Neural crest cell (in vitro differentiated cells): ENCODE data around the gene PLPPR2. TPM values are rescaled to one million over a fixed set of nuclear protein-coding genes. Genes with fewer than 3 reads are reported as not detected.

ENCODE experiments used
- DNase-seq: peaks from one replicate; pipeline ENCODE4 v3.0.0; 2021; ENCODE audit warnings: low read depth, mixed read lengths, low spot score
- H3K27ac Mint-ChIP-seq: one replicate; pipeline ENCODE4 v1.8.0; 2021; ENCODE audit warnings: mild to moderate bottlenecking, mixed read lengths; ENCODE audit not compliant: unreplicated experiment
- H3K27me3 Mint-ChIP-seq: 2 replicates; pipeline ENCODE4 v1.8.0; 2021; ENCODE audit warnings: low read depth, mild to moderate bottlenecking, mixed read lengths
- H3K36me3 Mint-ChIP-seq: 2 replicates; pipeline ENCODE4 v1.8.0; 2021; ENCODE audit warnings: low read depth, mild to moderate bottlenecking, mixed read lengths
- H3K4me1 Mint-ChIP-seq: 2 replicates; pipeline ENCODE4 v1.8.0; 2021; ENCODE audit warnings: mixed read lengths
- H3K4me3 Mint-ChIP-seq: one replicate; pipeline ENCODE4 v1.8.0; 2021; ENCODE audit warnings: mild to moderate bottlenecking, mixed read lengths
- H3K9me3 Mint-ChIP-seq: 2 replicates; pipeline ENCODE4 v1.8.0; 2021; ENCODE audit warnings: mixed read lengths
- CTCF ChIP-seq: fragments of 200-600 bp; sonication (generic); conservative IDR thresholded peaks from 2 replicates; pipeline ENCODE4 v1.5.0; 2021; ENCODE audit warnings: antibody characterized with exemption, mild to moderate bottlenecking
- total RNA-seq: library from RNA; stranded (reverse); gene quantifications from 2 replicates; pipeline ENCODE4 v1.2.1, GENCODE V29; 2021

The PLPPR2 gene
- total RNA-seq, 1 donor from 2014 or later, result 10.3 TPM

GRCh38 chr19:11373166-11373884 lies 18.1 kb downstream of the PLPPR2 start:
- Mint-ChIP-seq H3K36me3 (no peaks in the 10 kb centered on the region), H3K4me1 (peaks cover 12% of the 10 kb centered on the region), H3K9me3 (no peaks in the 10 kb centered on the region), H3K27ac (peak overlapping the region; percentile 92), H3K4me3 (no peak overlapping the region), H3K27me3 (no peaks in the 10 kb centered on the region)
- no peak for TF ChIP-seq CTCF
- DNase-seq, result peak; percentile 65

DNA sequence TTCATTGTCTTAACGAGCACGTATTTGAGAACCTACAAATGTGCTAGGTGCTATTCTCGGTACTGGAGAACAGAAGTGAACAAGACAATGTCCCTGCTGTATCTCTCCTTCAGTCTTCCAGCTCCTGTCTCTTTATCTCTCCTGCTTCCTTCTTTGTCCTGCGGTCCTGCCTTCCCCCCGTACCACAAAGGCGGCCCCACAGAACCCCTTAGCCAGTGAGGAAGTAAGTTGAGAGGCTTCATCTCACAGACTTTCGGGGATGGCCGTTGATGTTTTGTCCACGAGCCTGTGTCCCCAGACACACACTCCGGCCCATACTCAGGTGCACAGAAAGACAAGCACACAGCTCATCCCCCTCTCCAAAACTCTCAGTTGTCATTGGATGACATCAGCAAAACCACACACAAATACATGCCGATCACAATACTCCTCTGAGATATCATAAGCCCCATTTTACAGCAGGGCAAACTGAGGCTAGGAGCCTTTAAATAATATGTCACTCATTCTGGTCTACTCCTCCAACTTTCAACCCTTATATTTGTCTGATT lies 18.7 kb downstream of the PLPPR2 start:
- H3K4me1 Mint-ChIP-seq, result peaks cover 15% of the 10 kb centered on the region
- peak overlapping the region; percentile 92 for H3K27ac Mint-ChIP-seq
- no peaks in the 10 kb centered on the region for H3K27me3 Mint-ChIP-seq
- no peak for TF ChIP-seq CTCF
- H3K9me3 Mint-ChIP-seq, result no peaks in the 10 kb centered on the region
- no peak overlapping the region for H3K4me3 Mint-ChIP-seq
- DNase-seq, result no peak
- no peaks in the 10 kb centered on the region for H3K36me3 Mint-ChIP-seq

GRCh38 chr19:11374433-11375142 lies 19.4 kb downstream of the PLPPR2 start, which contains the start of gene SWSAP1:
SWSAP1 (plus strand) TSS chr19:11374666; CDS start chr19:11374681, 15 bp downstream.
- Mint-ChIP-seq H3K4me1 (peaks cover 15% of the 10 kb centered on the region), H3K27me3 (no peaks in the 10 kb centered on the region), H3K36me3 (no peaks in the 10 kb centered on the region), H3K9me3 (no peaks in the 10 kb centered on the region), H3K27ac (peak within 1 kb of the TSS; percentile 92), H3K4me3 (no peak within 1 kb of the TSS)
- DNase-seq, result peak; percentile 92
- no peak for TF ChIP-seq CTCF

GRCh38 chr19:11375143-11375948 lies 20.1 kb downstream of the PLPPR2 start:
- Mint-ChIP-seq H3K36me3 (no peaks in the 10 kb centered on the region), H3K4me3 (no peak overlapping the region), H3K4me1 (peaks cover 20% of the 10 kb centered on the region), H3K9me3 (no peaks in the 10 kb centered on the region), H3K27me3 (no peaks in the 10 kb centered on the region), H3K27ac (no peak overlapping the region)
- TF ChIP-seq CTCF, result no peak
- DNase-seq, result no peak

DNA sequence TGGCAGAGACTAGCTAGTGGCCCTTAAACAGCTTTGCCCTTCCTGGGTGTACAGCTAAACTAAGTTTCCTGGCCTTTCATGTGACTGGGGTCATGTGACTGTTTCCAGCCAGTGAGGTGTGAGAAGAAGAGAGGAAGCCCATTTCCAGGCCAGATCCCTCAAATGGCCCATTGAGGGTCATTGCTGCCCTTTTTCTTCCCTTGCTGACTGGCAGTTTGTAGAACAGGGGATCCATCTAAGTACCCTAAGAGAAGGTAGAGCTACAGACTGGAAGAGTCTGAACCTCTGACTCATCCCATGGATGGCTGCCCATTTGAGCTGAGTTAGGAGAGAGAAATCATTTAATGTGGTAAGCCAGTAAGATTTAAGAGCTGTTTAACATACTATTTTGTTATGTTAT lies 22.0 kb downstream of the PLPPR2 start:
- no peak for TF ChIP-seq CTCF
- DNase-seq, result no peak
- Mint-ChIP-seq H3K27ac (no peak overlapping the region), H3K9me3 (no peaks in the 10 kb centered on the region), H3K27me3 (peaks cover 13% of the 10 kb centered on the region), H3K36me3 (no peaks in the 10 kb centered on the region), H3K4me1 (peaks cover 34% of the 10 kb centered on the region), H3K4me3 (peak overlapping the region; percentile 34)
